ENCODE data around the gene BCKDK. TPM values are rescaled to one million over a fixed set of nuclear protein-coding genes. Genes with fewer than 3 reads are reported as not detected.

Gene BCKDK
- total and polyA plus RNA-seq, 2 of the 13 experiments (the other 11 are each of a cell fraction or from before 2014, with no cell fraction given): 24.9 to 42.6 TPM

GRCh38 chr16:31117384-31118222, 9.4 kb downstream of the BCKDK start, which contains the start of gene KAT8 (continued):
- TF ChIP-seq ZGPAT (CRISPR knock-in tag; IDR thresholded peaks at IDR 0.05) (peak; percentile 96), HHEX (CRISPR knock-in tag; IDR thresholded peaks at IDR 0.05) (no peak), SAP130 (CRISPR knock-in tag; IDR thresholded peaks at IDR 0.05; ENCODE audit: low read depth) (peak; percentile 91), POLR2G (IDR thresholded peaks at IDR 0.05; ENCODE audit: low read depth, low read length) (peak; percentile 95), ZBTB3 (CRISPR knock-in tag; IDR thresholded peaks at IDR 0.05; ENCODE audit: borderline replicate concordance, low read depth) (no peak; the same call in 1 of the 2 replicates), NCOA1 (CRISPR knock-in tag; IDR thresholded peaks at IDR 0.05) (no peak), FOXO4 (CRISPR knock-in tag; conservative IDR thresholded peaks at IDR 0.05) (no peak), KAT2B (IDR thresholded peaks at IDR 0.05; ENCODE audit: borderline replicate concordance, low read depth, low read length) (no peak), EZH2 (conservative IDR thresholded peaks at IDR 0.05; ENCODE audit: low read depth, low read length) (no peak), ZNF333 (CRISPR knock-in tag; IDR thresholded peaks at IDR 0.05; ENCODE audit: borderline replicate concordance) (no peak), ZNF770 (CRISPR knock-in tag; IDR thresholded peaks at IDR 0.05) (no peak), ARNT2 (CRISPR knock-in tag; IDR thresholded peaks at IDR 0.05; ENCODE audit: low read depth) (no peak; the same call in none of the 2 replicates), ZFX (CRISPR knock-in tag; IDR thresholded peaks at IDR 0.05; ENCODE audit: low read depth) (peak; percentile 59), TEF (CRISPR knock-in tag; IDR thresholded peaks at IDR 0.05) (no peak), NONO (IDR thresholded peaks at IDR 0.05) (no peak), NONO (CRISPR knock-in tag; conservative IDR thresholded peaks at IDR 0.05) (peak; percentile 98), ZNF569 (CRISPR knock-in tag; IDR thresholded peaks at IDR 0.05; ENCODE audit: borderline replicate concordance) (no peak), HNRNPUL1 (IDR thresholded peaks at IDR 0.05; ENCODE audit: low read depth, low read length) (no peak), SP1 (IDR thresholded peaks at IDR 0.05) (no peak), SP1 (CRISPR knock-in tag; IDR thresholded peaks at IDR 0.05) (peak; percentile 95), ZNF781 (CRISPR knock-in tag; IDR thresholded peaks at IDR 0.05; ENCODE audit: borderline replicate concordance, not compliant biosample characterization) (no peak), FOXA3 (CRISPR knock-in tag; IDR thresholded peaks at IDR 0.05) (peak; percentile 56), ZNF136 (CRISPR knock-in tag; IDR thresholded peaks at IDR 0.05; ENCODE audit: low read depth) (no peak; the same call in 1 of the 2 replicates), CHD4 (IDR thresholded peaks at IDR 0.05; ENCODE audit: borderline replicate concordance, low read length) (no peak), ZBTB7A (CRISPR knock-in tag; IDR thresholded peaks at IDR 0.05) (peak; percentile 55; the same call in 1 of the 2 replicates), ZNF292 (CRISPR knock-in tag; IDR thresholded peaks at IDR 0.05; ENCODE audit: borderline replicate concordance, low read depth) (no peak)
